Heart left ventricle (tissue), 16 donors: ENCODE measurements around the gene PABPC1L. TPM values are rescaled to one million over a fixed set of nuclear protein-coding genes. Genes with fewer than 3 reads are reported as not detected.

Source experiments
- ATAC-seq, 4 donors: fragments of 200-7000 bp; cut with Tn5 transposase; one replicate each; pipeline ENCODE4 v1.9.1; 2020 to 2022; ENCODE audit warnings: moderate library complexity in 4 of 4, mild to moderate bottlenecking in 3 of 4, moderate number of reproducible peaks in 1 of 4
- DNase-seq, 5 donors: peaks; one replicate each; pipeline ENCODE4 v3.0.0-alpha.2; 2020
- H3K27ac ChIP-seq, 12 donors: fragments of 200-600 bp; sonication (generic) in 4 of 12; one replicate each; pipeline versions ENCODE4 v1.5.0 to v1.8.0; 2016 to 2022; ENCODE audit warnings: mild to moderate bottlenecking in 2 of 12
- H3K27me3 ChIP-seq, 9 donors: fragments of 200-600 bp; sonication (generic) in 2 of 9; one replicate each; pipeline versions ENCODE4 v1.5.1 to v1.8.0; 2016 to 2022; ENCODE audit warnings: mild to moderate bottlenecking in 3 of 9
- H3K36me3 ChIP-seq, 9 donors: fragments of 200-600 bp; sonication (generic) in 2 of 9; one replicate each; pipeline versions ENCODE4 v1.5.0 to v1.8.0; 2018 to 2022; ENCODE audit warnings: mild to moderate bottlenecking in 2 of 9
- H3K4me1 ChIP-seq, 12 donors: fragments of 200-600 bp; sonication (generic) in 4 of 12; one replicate each; pipeline versions ENCODE4 v1.5.0 to v1.8.0; 2016 to 2022; ENCODE audit warnings: mild to moderate bottlenecking in 3 of 12
- H3K4me3 ChIP-seq, 12 donors: fragments of 200-600 bp; sonication (generic) in 4 of 12; one replicate each; pipeline versions ENCODE4 v1.5.0 to v1.8.0; 2017 to 2022; ENCODE audit warnings: mild to moderate bottlenecking in 9 of 12, moderate library complexity in 4 of 12
- H3K9me3 ChIP-seq, 12 donors: fragments of 200-600 bp; sonication (generic) in 4 of 12; one replicate each; pipeline versions ENCODE4 v1.5.0 to v1.8.0; 2016 to 2022; ENCODE audit warnings: mild to moderate bottlenecking in 1 of 12
- POLR2A ChIP-seq, 2 donors: fragments of 450-650 bp; IDR thresholded peaks; one replicate each; pipeline ENCODE4 v1.6.1; 2017; ENCODE audit warnings: antibody characterized with exemption in 2 of 2, mild to moderate bottlenecking in 2 of 2, moderate library complexity in 2 of 2
- WGBS, 4 donors: extraction: QIAGEN DNeasy Blood & Tissue Kit in 2 of 4; methylation state at CpG; one replicate each; pipeline versions ENCODE4 v1.1.5 to v1.1.7; 2013 to 2018; 5-methylcytosine and 5-hydroxymethylcytosine counted together
- intact Hi-C, 10 donors: fragments of 100-400 bp; cut with DNase I; formaldehyde crosslinking; loops; one replicate each; pipeline versions ENCODE4 v1.11.1 to v1.14.2; 2022
- polyA plus RNA-seq, 2 donors: library from polyadenylated mRNA; stranded (reverse); fragments of 200-250 nt; gene quantifications; one replicate each; pipeline ENCODE4 v1.2.3, GENCODE V29; 2013
- total RNA-seq, 9 donors: library from RNA; depleted of rRNA in 2 of 9; stranded (reverse); fragments of >200 nt in 2 of 9; fragmentation: NEBNext Ultra II Directional in 3 of 9; extraction: Animal tissue kit (Norgen Biotek cat#: 25700) in 3 of 9; gene quantifications; one replicate each; pipeline versions ENCODE4 v1.1.0 to v1.2.4, GENCODE V29; 2016 to 2023
- TF ChIP-seq, protein P1 (sequence below), 12 donors: fragments of 200-600 bp; sonication (generic) in 4 of 12; IDR thresholded peaks; one replicate each; pipeline versions ENCODE4 v1.5.0 to v1.8.0; 2018 to 2022; ENCODE audit warnings: antibody characterized with exemption in 12 of 12, mild to moderate bottlenecking in 5 of 12
- donor health status: ischemic (EF 13 %, LVEDD 7.1; RV severe dilation, severe dysfunction).
- donor health status: healthy with polysubstance abuse.
- donor health status: DM: no; HTN: yes; CAD: no.
- donor health status: DM: no; HTN: no; CAD: no.
- donor health status: ischemic (EF 25% LVEDD 6.9; RV normal size, moderate dysfunction).
- donor health status: ischemic (EF 25% LVEDD 5.7; RV mildly dilated, moderate dysfunction).
- donor health status: healthy.
- donor health status: DM: yes; HTN: yes; CAD: no.
- donor health status: ischemic (EF 35%, LVEDD 5.7; RV mildly dilated, moderate dysfunction).
- donor health status: nonischemic (EF 11% LVEDD 7.7; RV severe dilation, severe dysfunction).
- donor health status: DM: yes; HTN: yes; CAD: no.
- donor health status: PGD.
- donor health status: ischemic (EF 29% LVEDD 5.4; RV normal size, mild dysfunction).
- donor health status: nonischemic (EF 23%, LVEDD 6.1; RV moderate dilation, normal function).

PABPC1L gene
- total and polyA plus RNA-seq, 11 donors, result 0.58 to 5.9 (median 2.4) TPM

DNA sequence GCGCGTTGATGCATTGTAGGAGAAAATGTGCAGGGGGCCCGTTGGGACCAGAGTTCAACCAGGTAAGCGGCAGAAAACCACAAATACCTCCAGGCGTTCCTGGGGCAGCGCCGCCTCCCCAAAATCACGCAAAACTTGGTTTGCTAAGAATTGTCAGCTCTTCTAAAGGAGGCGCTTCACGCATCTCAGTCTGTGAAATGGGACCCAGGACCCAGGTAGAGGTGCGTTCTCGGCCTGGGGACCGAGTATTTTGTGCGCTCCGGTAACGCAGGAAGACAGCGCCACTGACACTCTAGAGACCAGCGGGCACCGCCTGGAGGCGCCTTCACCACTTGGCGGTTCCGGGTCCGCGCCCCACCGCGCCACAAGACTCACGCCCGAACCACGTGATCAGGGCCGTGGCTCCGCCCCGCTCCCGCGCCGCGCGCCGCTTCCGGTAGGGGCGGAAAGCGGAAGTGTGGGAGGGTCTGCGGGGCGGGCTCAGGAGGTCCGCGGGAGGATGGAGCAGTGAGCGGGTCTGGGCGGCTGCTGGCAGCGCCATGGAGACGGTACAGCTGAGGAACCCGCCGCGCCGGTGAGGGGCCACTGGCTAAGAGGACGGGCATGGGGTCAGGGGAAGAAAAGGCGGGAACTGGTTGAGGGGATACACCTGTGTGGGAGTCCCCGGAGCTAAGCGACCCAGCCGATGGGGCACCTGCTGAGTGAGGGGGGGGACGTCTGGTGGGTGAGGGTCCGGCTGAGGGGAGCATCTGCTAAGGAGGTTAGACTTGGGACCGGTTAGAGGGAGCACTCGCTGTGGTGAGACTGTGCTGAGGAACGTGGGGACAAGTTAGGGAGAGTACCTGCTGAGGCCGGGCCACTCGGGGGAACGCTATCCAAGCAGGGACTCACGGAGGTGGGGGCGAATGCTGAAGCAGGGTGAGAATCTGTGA lies 56.4 kb downstream of the PABPC1L start, which contains the start of gene STK4:
Gene STK4, plus strand, starts transcription at position 483 of the 932 bp plus-strand sequence. Its CDS starts 57 bp downstream, at position 540.
- peak within 1 kb of the TSS; percentile 62 to 93 (median 76) for H3K4me3 ChIP-seq
- TF ChIP-seq POLR2A (IDR thresholded peaks at IDR 0.05), result peak in 1 of 2 donors; percentile 88
- TF ChIP-seq, protein P1, sequence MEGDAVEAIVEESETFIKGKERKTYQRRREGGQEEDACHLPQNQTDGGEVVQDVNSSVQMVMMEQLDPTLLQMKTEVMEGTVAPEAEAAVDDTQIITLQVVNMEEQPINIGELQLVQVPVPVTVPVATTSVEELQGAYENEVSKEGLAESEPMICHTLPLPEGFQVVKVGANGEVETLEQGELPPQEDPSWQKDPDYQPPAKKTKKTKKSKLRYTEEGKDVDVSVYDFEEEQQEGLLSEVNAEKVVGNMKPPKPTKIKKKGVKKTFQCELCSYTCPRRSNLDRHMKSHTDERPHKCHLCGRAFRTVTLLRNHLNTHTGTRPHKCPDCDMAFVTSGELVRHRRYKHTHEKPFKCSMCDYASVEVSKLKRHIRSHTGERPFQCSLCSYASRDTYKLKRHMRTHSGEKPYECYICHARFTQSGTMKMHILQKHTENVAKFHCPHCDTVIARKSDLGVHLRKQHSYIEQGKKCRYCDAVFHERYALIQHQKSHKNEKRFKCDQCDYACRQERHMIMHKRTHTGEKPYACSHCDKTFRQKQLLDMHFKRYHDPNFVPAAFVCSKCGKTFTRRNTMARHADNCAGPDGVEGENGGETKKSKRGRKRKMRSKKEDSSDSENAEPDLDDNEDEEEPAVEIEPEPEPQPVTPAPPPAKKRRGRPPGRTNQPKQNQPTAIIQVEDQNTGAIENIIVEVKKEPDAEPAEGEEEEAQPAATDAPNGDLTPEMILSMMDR (IDR thresholded peaks at IDR 0.05), result peak; percentile 13 to 71 (median 46)
- H3K9me3 ChIP-seq, result no peaks in the 10 kb centered on the region
- 1 to 3% (median 1%) methylated on average over 38 to 68 of the region's 68 CpGs for WGBS, 4 donors
- H3K27ac ChIP-seq, result peak within 1 kb of the TSS in 11 of 12 donors; percentile 71 to 95 (median 85)
- peaks cover 0 to 52% (median 15%) of the 10 kb centered on the region in 12 donors for H3K4me1 ChIP-seq
- no peaks in the 10 kb centered on the region for H3K27me3 ChIP-seq
- DNase-seq (peak; percentile 94 to 97 (median 94)), ATAC-seq (peak; percentile 94 to 99 (median 98))
- H3K36me3 ChIP-seq, result no peaks in the 10 kb centered on the region
- intact Hi-C loops, result loop anchor here in 2 of 10 donors (5.0 to 10.0 kb wide), 2 partner anchors 79 to 449 kb away; partner anchors contain the start of genes YWHAB (in 2 of the 2) and PIGT (in 1 of the 2)

DNA sequence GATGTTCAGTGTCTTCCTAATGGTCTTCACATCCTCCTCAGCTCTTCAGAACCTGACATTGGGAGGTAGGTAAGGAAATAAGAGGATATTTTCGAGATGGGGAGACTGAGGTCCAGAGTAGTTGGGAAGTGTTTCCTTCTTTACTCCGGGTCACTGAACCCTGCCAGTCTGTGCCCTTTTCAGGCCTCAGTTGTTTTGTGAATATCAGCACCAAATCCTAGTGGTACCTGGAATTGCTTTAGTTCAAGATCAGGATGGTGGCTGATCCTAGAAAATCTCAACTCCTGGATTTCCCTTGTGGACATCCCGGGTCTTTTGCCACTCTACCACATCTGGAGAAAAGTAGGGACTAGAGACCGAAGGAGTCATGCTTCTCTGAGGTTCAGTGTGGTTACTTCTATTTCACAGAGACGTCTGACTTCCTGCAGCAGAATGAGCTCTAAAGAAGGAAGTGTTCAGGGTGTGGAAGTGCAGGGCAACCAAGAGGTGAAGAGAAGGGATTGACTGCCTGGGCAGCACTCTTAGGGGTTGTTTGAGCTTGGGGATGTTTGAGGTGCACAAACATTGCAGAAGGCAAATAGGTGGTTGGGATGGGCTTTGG lies 57.4 kb downstream of the PABPC1L start:
- DNase-seq, result no peak
- Histone ChIP-seq H3K27ac (peak overlapping the region in 11 of 12 donors; percentile 44 to 95 (median 85)), H3K36me3 (peaks cover 0 to 6% (median 4%) of the 10 kb centered on the region in 9 donors), H3K4me3 (peak overlapping the region; percentile 62 to 93 (median 76)), H3K9me3 (no peaks in the 10 kb centered on the region), H3K4me1 (peaks cover 0 to 56% (median 15%) of the 10 kb centered on the region in 12 donors), H3K27me3 (no peaks in the 10 kb centered on the region)
- intact Hi-C loops, result loop anchor here in 2 of 10 donors (5.0 to 10.0 kb wide), 2 partner anchors 80 to 447 kb away; partner anchors contain the start of genes YWHAB (in 2 of the 2) and PIGT (in 1 of the 2)
- WGBS, 4 donors, result 42 to 59% (median 48%) methylated on average over 5 of the region's 5 CpGs
- no peak for TF ChIP-seq POLR2A (IDR thresholded peaks at IDR 0.05)
- TF ChIP-seq, protein P1 (IDR thresholded peaks at IDR 0.05), result no peak
- peak in 3 of 4 donors; percentile 7 to 35 (median 14) for ATAC-seq

DNA sequence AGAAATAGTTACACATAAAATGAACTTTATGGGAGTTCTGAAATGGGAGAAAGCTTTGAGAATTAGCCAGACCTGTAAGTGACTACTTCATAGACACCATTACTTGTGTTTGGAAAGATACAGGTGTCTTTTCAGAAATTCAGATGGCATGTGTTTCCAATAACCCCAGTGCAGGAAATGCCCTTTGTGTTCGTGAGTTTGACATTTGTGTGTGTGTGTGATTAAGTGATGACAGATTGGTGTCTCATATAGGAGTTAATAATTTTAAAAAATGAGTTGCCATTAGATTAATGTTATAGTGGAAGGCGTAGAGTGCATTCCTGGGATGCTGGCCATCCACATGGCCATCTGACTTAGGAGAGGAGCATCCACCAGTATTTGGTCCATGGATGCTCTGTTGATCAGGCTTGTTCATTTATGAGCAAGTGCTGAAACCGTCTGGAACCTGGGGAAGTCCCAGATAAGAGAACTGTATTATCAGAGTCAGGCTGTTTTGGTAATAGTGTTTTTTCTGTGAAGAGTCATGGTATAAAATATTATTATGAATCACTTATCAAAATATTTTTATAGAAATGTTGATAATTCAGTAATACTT lies 59.5 kb downstream of the PABPC1L start:
- ATAC-seq (no peak), DNase-seq (no peak)
- TF ChIP-seq POLR2A (IDR thresholded peaks at IDR 0.05), result no peak
- TF ChIP-seq, protein P1 (IDR thresholded peaks at IDR 0.05), result no peak
- H3K9me3 ChIP-seq, result no peaks in the 10 kb centered on the region
- peaks cover 0 to 27% (median 24%) of the 10 kb centered on the region in 9 donors for H3K36me3 ChIP-seq
- WGBS, 4 donors, result 54 to 60% (median 58%) methylated on average over 3 of the region's 3 CpGs
- no peaks in the 10 kb centered on the region for H3K27me3 ChIP-seq
- intact Hi-C loops, result loop anchor here in 2 of 10 donors (5.0 to 10.0 kb wide), 2 partner anchors 82 to 445 kb away; partner anchors contain the start of genes YWHAB (in 2 of the 2) and PIGT (in 1 of the 2)
- H3K4me3 ChIP-seq, result peak overlapping the region in 1 of 12 donors; percentile 4
- H3K27ac ChIP-seq, result peak overlapping the region in 1 of 12 donors; percentile 95
- H3K4me1 ChIP-seq, result peaks cover 0 to 58% (median 15%) of the 10 kb centered on the region in 12 donors
